HUES48 (cell line): ENCODE data around the gene UGT1A3.
A peak's percentile ranks its signal among the peaks of the same experiment; 100 is the strongest.
"Not testable (repeated sequence)": the region's sequence is repeated elsewhere in the genome, so short reads cannot be mapped to it uniquely, and the experiment has no call there.

Source experiments
- H3K27ac ChIP-seq: one replicate; pipeline ENCODE4 v1.7.0; 2013; ENCODE audit warnings: low read depth, low read length, inconsistent platforms
- H3K27me3 ChIP-seq: 2 replicates; pipeline ENCODE4 v1.6.1; 2013; ENCODE audit warnings: mild to moderate bottlenecking, low read length; ENCODE audit not compliant: control insufficient read depth, insufficient read depth
- H3K36me3 ChIP-seq: 2 replicates; pipeline ENCODE4 v1.6.1; 2013; ENCODE audit warnings: low read length; ENCODE audit not compliant: control insufficient read depth, insufficient read depth
- H3K4me1 ChIP-seq: 2 replicates; pipeline ENCODE4 v1.6.1; 2013; ENCODE audit warnings: mild to moderate bottlenecking, low read length; ENCODE audit not compliant: control insufficient read depth, insufficient read depth
- H3K4me3 ChIP-seq: 2 replicates; pipeline ENCODE4 v1.5.1; 2013; ENCODE audit warnings: mild to moderate bottlenecking, low read depth, low read length
- H3K9ac ChIP-seq: 2 replicates; pipeline ENCODE4 v1.6.1; 2013; ENCODE audit warnings: mild to moderate bottlenecking, low read depth, low read length, moderate library complexity
- H3K9me3 ChIP-seq: 2 replicates; pipeline ENCODE4 v1.6.1; 2013; ENCODE audit warnings: low read length; ENCODE audit not compliant: control insufficient read depth, insufficient read depth

UGT1A3 gene

DNA sequence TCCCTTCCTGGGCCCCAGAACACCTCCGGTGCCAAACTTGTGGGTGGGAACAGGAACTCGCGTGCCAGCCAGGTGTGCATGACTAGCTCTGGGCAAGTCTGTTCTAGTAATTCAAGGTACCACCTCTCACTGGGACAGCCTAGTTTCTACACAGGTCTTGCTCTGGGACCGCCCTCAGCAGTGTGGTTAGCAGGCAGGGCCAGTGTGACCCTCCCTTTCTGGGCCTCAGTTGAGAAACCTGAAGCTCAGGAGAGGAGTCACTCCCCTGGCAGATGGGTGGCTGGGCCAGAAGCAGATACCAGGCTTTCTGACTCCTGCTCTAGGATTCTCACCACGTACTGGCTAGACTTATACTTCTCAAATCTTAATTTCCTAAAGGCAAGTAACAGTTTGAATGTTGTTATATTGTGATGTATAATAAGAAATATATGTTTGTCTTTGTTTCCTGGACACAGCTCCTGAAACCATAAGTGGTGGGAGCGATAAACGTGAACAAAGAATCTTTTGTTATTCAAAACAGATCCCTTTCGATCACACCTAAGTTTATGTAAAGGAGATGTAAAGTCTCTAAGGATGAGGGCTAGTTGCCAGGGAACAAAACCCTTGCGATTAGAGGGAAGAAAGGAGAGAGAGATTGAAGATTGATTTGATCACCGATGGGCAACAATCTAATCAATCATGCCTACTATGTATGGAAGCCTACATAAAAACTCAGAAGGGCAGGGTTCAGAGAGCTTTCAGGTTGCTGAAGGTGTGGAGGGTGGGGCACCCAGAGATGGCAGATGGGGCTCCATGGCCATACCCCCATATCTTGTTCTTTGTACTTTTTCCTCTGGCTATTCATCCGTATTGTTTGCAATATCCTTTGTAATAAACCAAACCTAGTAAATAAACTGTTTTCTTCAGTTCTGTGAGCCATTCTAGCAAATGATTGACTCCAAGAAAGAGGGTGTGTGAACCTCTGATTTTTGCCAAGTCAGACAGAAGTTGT lies 37.1 kb upstream of the UGT1A3 start:
- Histone ChIP-seq H3K27me3 (no peaks in the 10 kb centered on the region), H3K27ac (no peak overlapping the region), H3K4me3 (no peak overlapping the region), H3K4me1 (peaks cover 3% of the 10 kb centered on the region; the same call in 1 of the 2 replicates), H3K9ac (no peak overlapping the region), H3K36me3 (no peaks in the 10 kb centered on the region), H3K9me3 (no peaks in the 10 kb centered on the region)

DNA sequence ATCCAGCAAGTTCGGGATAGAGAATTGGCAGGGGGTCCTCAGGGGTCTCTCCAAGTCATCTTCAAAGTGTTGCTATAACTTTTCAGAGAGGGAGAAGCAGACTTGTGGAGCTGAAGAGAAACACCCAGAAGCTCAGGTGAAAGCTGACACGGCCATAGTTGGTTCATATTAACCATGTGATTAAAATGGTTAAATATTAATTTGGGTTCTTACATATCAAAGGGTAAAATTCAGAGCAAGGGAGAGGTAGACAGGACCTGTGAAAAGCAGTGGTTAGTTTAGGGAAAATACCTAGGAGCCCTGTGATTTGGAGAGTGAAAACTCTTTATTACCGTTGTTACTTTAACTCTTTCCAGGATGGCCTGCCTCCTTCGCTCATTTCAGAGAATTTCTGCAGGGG lies 36.2 kb upstream of the UGT1A3 start, which contains the start of gene UGT1A6:
Gene UGT1A6, plus strand, starts transcription at position 243 of the 400 bp plus-strand sequence. Its CDS starts 115 bp downstream, at position 358.
- Histone ChIP-seq H3K27ac (no peak within 1 kb of the TSS), H3K9ac (no peak within 1 kb of the TSS), H3K9me3 (no peaks in the 10 kb centered on the region), H3K4me3 (no peak within 1 kb of the TSS), H3K36me3 (no peaks in the 10 kb centered on the region), H3K27me3 (no peaks in the 10 kb centered on the region), H3K4me1 (peaks cover 3% of the 10 kb centered on the region; the same call in 1 of the 2 replicates)

DNA sequence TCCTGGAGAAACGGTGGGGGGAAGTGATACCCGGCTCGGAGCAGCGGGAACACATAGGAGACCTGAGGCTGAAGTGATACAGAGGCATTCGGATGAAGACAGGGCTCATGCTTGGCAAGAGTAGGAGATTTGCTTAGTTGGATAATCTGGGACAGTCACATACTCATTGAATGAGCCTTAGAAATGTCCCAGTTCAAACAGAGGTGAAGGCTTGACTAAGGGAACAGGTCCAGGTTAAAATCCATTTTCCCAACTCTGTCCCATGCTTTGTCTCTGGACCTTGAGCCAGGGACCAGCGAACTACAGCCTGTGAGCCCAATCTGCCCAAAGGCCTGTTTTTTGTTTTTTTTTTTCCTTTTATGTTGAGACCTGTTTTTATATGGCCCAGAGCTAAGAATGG lies 34.9 kb upstream of the UGT1A3 start:
- Histone ChIP-seq H3K27me3 (no peaks in the 10 kb centered on the region), H3K9me3 (no peaks in the 10 kb centered on the region), H3K9ac (no peak overlapping the region), H3K36me3 (no peaks in the 10 kb centered on the region), H3K4me1 (peaks cover 1% of the 10 kb centered on the region; the same call in 1 of the 2 replicates), H3K4me3 (no peak overlapping the region), H3K27ac (no peak overlapping the region)

DNA sequence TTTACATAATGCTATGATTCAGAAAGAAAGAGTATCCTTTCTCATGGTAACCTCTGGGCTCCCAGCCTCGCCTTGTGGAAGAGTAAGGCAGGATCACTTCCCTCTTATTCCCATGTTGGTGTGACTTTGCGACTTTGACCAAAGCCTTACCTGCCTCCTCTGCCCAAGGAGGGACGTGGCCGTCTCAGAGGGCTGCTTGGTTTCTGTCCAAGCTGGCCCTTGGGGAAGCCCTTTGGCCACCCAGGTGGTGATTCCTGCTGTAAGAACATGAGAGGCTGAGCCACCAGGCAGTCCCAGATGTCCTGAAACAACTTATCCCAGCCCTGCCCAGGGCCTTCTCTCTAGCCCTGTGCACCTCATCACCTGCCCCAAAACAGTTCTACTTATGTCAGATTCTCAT lies 30.1 kb upstream of the UGT1A3 start:
- H3K27ac ChIP-seq = no peak overlapping the region
- no peaks in the 10 kb centered on the region for H3K36me3 ChIP-seq
- no peak overlapping the region for H3K9ac ChIP-seq
- H3K9me3 ChIP-seq = no peaks in the 10 kb centered on the region
- H3K27me3 ChIP-seq = no peaks in the 10 kb centered on the region
- H3K4me3 ChIP-seq = no peak overlapping the region
- peaks cover 8% of the 10 kb centered on the region for H3K4me1 ChIP-seq

DNA sequence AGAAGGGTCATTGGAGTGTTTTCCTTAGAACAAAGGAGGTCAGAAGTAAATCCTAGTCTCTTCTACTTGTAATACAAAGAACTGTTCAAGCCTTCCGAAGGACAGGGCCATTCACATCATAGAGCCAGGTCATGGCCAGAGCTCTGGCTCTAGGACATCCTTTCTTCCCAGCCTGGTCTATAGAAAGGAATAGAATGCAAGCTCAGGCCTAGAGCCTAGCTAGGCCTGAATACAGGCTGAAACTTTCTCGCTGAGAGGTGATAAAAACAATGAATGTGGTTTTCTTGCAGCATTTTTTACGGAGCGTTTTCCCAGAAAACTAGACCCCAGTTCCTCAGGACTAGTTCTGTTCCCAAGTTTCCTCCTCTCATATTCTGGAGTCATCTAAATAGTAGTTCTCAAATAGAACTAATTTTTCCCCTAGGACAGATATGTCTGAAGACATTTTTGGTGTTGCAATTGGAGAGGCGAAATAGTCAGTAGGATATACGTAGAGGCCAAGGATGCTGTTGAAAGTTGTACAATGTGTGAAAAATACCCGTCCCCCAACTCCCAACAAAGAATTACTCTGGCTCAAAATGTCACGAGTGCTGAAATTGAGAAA lies 29.3 kb upstream of the UGT1A3 start:
- Histone ChIP-seq H3K4me1 (peaks cover 8% of the 10 kb centered on the region), H3K4me3 (no peak overlapping the region), H3K36me3 (no peaks in the 10 kb centered on the region), H3K27ac (peak overlapping the region; percentile 60), H3K9me3 (no peaks in the 10 kb centered on the region), H3K9ac (peak overlapping the region; percentile 35; the same call in 1 of the 2 replicates), H3K27me3 (no peaks in the 10 kb centered on the region)

DNA sequence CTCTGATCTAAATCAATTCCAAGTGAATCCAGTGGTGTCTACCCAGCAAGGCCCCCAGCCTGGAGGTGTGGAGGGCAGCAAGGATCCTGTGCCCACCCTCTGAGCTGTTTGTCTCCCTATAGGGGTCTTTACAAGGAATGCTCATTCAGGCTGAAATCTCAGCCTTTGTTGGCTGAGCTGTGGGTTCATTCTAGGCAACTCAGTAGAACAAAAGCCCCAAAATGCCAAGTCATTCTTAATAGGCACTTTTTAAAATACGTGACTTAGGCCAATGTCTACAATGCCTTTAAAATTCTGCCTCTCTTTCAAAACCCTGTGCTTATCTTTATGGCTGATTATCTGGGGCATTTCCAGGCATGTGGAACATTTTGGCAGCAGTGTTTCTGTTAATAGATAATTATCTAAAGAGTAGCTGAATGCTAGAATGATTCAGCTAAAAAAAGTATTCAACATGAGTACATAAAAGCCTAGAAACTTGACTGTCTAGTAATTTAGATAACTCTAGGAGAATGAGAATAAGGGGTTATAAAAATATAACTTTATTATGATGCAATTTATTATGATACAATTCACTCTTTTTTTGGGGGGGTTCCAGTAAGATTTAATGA lies 28.7 kb upstream of the UGT1A3 start:
- Histone ChIP-seq H3K9me3 (no peaks in the 10 kb centered on the region), H3K4me3 (no peak overlapping the region), H3K4me1 (peaks cover 8% of the 10 kb centered on the region), H3K36me3 (no peaks in the 10 kb centered on the region), H3K27ac (peak overlapping the region; percentile 60), H3K27me3 (no peaks in the 10 kb centered on the region), H3K9ac (peak overlapping the region; percentile 35; the same call in 1 of the 2 replicates)

DNA sequence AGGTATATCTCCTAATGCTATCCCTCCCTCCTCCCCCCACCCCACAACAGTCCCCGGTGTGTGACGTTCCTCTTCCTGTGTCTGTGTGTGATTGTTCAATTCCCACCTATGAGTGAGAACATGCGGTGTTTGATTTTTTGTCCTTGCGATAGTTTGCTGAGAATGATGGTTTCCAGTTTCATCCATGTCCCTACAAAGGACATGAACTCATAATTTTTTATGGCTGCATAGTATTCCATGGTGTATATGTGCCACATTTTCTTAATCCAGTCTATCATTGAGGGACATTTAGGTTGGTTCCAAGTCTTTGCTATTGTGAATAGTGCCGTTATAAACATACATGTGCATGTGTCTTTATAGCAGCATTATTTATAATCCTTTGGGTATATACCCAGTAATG lies 28.0 kb upstream of the UGT1A3 start:
- H3K9ac ChIP-seq, H3K4me3 ChIP-seq: not testable (repeated sequence)

DNA sequence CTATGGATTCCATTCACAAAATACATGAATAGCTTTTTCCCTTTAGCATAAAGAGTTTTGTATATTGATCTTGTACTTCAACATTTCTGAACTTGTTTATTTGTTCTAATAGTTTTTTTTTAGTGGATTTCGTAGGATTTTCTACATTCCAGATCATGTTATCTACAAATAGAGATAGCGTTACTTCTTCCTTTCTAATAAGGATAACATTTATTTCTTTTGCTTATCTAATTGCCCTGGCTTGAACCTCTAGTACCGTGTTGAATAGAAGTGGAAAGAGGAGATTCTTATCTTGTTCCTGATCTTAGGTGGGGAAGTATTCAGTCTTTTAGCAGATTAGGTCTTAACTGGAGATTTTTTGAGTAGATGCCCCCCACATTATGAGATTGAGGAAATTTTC lies 26.6 kb upstream of the UGT1A3 start:
- Histone ChIP-seq H3K4me3 (no peak overlapping the region), H3K9ac (no peak overlapping the region), H3K9me3 (no peaks in the 10 kb centered on the region), H3K27ac (no peak overlapping the region), H3K36me3 (no peaks in the 10 kb centered on the region), H3K4me1 (peaks cover 8% of the 10 kb centered on the region), H3K27me3 (no peaks in the 10 kb centered on the region)

More for the DNA sequence above, 28.0 kb upstream of the UGT1A3 start:
- H3K27ac ChIP-seq, H3K9me3 ChIP-seq, H3K36me3 ChIP-seq, H3K27me3 ChIP-seq, H3K4me1 ChIP-seq: not testable (repeated sequence)

DNA sequence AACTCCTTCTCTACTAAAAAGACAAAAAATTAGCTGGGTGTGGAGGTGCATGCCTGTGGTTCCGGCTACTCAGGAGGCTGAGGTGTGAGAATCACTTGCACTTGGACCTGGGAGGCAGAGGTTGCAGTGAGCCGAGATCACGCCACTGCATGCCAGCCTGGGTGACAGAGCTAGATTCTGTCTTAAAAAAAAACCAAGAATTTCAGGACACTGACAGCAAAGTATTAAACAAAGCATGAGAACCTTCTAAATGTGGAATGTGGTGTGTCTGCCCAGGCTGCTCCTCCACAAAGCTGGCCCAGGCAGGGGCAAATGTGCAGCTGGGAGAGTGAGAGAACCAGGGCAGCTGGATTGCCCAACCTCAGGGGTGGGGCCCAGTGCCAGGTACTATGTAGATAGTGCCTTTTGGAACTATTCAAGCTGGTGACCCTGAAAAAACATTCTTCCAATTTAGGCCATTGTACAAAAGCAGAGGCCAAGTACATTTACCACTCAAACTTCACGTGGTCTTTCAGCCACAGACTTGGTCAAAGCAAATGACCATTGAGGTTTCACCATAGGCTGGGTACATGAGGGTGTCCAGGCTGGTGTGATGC lies 22.8 kb upstream of the UGT1A3 start:
- H3K27ac ChIP-seq = no peak overlapping the region
- H3K27me3 ChIP-seq = no peaks in the 10 kb centered on the region
- no peak overlapping the region for H3K9ac ChIP-seq
- no peaks in the 10 kb centered on the region for H3K4me1 ChIP-seq
- H3K4me3 ChIP-seq = no peak overlapping the region
- no peaks in the 10 kb centered on the region for H3K36me3 ChIP-seq
- H3K9me3 ChIP-seq = no peaks in the 10 kb centered on the region

DNA sequence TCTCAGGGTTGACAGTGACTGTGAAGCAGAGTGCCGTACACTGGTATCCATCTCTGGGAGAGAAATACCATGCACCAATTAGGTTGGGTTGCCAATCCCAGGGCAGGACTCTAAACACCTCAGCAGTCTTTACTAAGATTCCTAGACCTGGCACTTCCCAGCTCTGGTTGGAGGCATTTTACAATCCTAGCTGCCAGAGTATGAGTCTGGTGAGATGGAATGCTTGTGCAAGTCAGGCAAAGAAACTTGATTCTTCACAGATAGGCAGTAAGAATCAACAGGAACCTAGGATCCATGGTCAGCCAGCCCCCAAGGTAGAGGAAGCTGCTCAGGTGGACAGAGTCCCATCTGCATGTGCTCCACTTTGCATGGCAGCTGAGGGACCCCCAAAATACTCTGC lies 22.1 kb upstream of the UGT1A3 start:
- H3K4me1 ChIP-seq = no peaks in the 10 kb centered on the region
- no peaks in the 10 kb centered on the region for H3K36me3 ChIP-seq
- no peak overlapping the region for H3K4me3 ChIP-seq
- no peaks in the 10 kb centered on the region for H3K9me3 ChIP-seq
- no peak overlapping the region for H3K27ac ChIP-seq
- H3K27me3 ChIP-seq = no peaks in the 10 kb centered on the region
- no peak overlapping the region for H3K9ac ChIP-seq
